Smooth muscle cell of the umbilical artery (primary cell): ENCODE data around the gene STRIP2. TPM values are rescaled to one million over a fixed set of nuclear protein-coding genes. Genes with fewer than 3 reads are reported as not detected.

Experiments used
- total RNA-seq: library from RNA; depleted of rRNA; stranded (reverse); fragments of >200 nt; gene quantifications from 2 replicates; pipeline ENCODE4 v1.2.3, GENCODE V29; 2014

Gene STRIP2
- total RNA-seq = 3.3 and 9.8 TPM in 2 replicates

GRCh38 chr7:129433847-129434674 is at the start of gene STRIP2:
Gene STRIP2, plus strand, starts transcription at chr7:129434432. Its CDS starts 41 bp downstream, at chr7:129434473.

GRCh38 chr7:129501760-129502707 is 67.8 kb downstream of the STRIP2 start, which contains the start of gene SMKR1:
Gene SMKR1, plus strand, starts transcription at chr7:129502531. Its CDS starts 294 bp downstream, at chr7:129502825.

Other genes starting within 250 kb of the STRIP2 start
- gene SMO, start 245.8 kb upstream of the STRIP2 start, total RNA-seq = 20.0 and 28.8 TPM in 2 replicates
- gene AHCYL2, start 209.4 kb upstream of the STRIP2 start, total RNA-seq = 14.3 and 14.7 TPM in 2 replicates
- not detected in 2 replicates for gene SMKR1, start 68.1 kb downstream of the STRIP2 start, total RNA-seq
- 9.8 and 14.3 TPM in 2 replicates for gene NRF1, start 177.3 kb downstream of the STRIP2 start, total RNA-seq